Peyer's patch (tissue), 4 donors: Measurements from ENCODE around the gene PPP2R5C.

Experiments
- CTCF ChIP-seq, 6 experiments: fragments of 450-650 bp in 4 of 6; fragments of 200-600 bp in 2 of 6; sonication (generic) in 1 of 6; IDR thresholded peaks; one replicate each; pipeline ENCODE4 v1.5.1; 2017 to 2019; ENCODE audit warnings: antibody characterized with exemption in 6 of 6, mild to moderate bottlenecking in 3 of 6, moderate library complexity in 1 of 6
- POLR2A ChIP-seq, 2 donors: fragments of 450-650 bp; IDR thresholded peaks; one replicate each; pipeline ENCODE4 v1.5.1; 2017; ENCODE audit warnings: antibody characterized with exemption in 2 of 2, mild to moderate bottlenecking in 2 of 2, moderate library complexity in 2 of 2

GRCh38 chr14:101844751-101845150 is 83.2 kb downstream of the PPP2R5C start:
- TF ChIP-seq CTCF (IDR thresholded peaks at IDR 0.05) = no peak
- no peak for TF ChIP-seq POLR2A (IDR thresholded peaks at IDR 0.05)
